Memory B cell (primary cell): ENCODE measurements around the gene HMG20A.

Source experiments
- ATAC-seq: fragments of 150-1000 bp; cut with Tn5 transposase; 2 replicates; pipeline ENCODE4 v1.10.0; 2021; ENCODE audit warnings: low read depth, mild to moderate bottlenecking, moderate library complexity
- DNase-seq, 2 donors: peaks; one replicate each; pipeline ENCODE4 v3.0.0; 2022; ENCODE audit warnings: low spot score in 2 of 2
- H3K27ac Mint-ChIP-seq: one replicate; pipeline ENCODE4 v1.8.0; 2022; ENCODE audit warnings: mild to moderate bottlenecking, moderate library complexity, mixed read lengths
- H3K27me3 Mint-ChIP-seq: one replicate; pipeline ENCODE4 v1.8.0; 2022; ENCODE audit warnings: mixed read lengths
- H3K36me3 Mint-ChIP-seq: one replicate; pipeline ENCODE4 v1.8.0; 2022; ENCODE audit warnings: mild to moderate bottlenecking, mixed read lengths
- H3K4me1 Mint-ChIP-seq: one replicate; pipeline ENCODE4 v1.8.0; 2022; ENCODE audit warnings: mixed read lengths
- H3K4me3 Mint-ChIP-seq: one replicate; pipeline ENCODE4 v1.8.0; 2022; ENCODE audit warnings: mild to moderate bottlenecking, moderate library complexity, mixed read lengths
- H3K9me3 Mint-ChIP-seq: one replicate; pipeline ENCODE4 v1.8.0; 2022; ENCODE audit warnings: mixed read lengths

The HMG20A gene

DNA sequence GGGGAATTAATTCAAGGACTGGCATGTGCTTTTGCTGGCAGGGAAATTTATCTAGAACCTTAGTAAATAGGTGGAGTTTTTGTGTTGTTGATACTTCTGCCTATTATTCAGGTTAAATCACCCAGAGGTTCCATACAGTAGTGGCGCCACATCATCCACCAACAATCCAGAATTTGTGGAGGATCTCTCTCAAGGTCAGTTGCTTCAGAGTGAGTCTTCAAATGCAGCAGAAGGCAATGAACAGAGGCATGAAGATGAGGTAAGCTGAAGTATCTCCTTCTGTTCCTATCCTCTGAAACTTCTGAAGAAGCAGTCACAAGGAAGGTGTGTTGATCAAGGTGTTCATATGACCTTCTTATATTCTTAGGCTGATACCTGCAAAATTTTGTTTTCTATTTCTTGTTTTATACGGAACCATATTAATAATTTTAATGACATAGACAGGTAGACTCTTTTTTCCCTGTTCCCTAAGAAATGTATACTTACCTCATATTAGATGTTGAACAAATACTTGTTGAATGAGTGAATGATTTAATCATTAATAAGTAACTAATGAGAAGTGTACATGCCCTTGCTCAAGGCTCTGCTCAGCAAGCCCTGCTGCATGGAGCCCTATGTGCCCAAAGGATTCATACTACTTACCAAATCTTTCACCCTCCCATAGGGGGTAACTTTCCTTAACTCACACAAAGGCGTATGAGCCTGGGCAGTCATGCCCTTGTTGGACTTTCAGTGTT lies 43.6 kb downstream of the HMG20A start:
- Mint-ChIP-seq H3K9me3 (no peaks in the 10 kb centered on the region), H3K4me1 (peaks cover 3% of the 10 kb centered on the region), H3K27ac (no peak overlapping the region), H3K27me3 (no peaks in the 10 kb centered on the region), H3K36me3 (peaks cover 35% of the 10 kb centered on the region), H3K4me3 (no peak overlapping the region)
- DNase-seq = no peak
- no peak for ATAC-seq

GRCh38 chr15:77466521-77466920 lies 45.8 kb downstream of the HMG20A start:
- peak overlapping the region; percentile 62 for H3K27ac Mint-ChIP-seq
- H3K9me3 Mint-ChIP-seq = no peaks in the 10 kb centered on the region

DNA sequence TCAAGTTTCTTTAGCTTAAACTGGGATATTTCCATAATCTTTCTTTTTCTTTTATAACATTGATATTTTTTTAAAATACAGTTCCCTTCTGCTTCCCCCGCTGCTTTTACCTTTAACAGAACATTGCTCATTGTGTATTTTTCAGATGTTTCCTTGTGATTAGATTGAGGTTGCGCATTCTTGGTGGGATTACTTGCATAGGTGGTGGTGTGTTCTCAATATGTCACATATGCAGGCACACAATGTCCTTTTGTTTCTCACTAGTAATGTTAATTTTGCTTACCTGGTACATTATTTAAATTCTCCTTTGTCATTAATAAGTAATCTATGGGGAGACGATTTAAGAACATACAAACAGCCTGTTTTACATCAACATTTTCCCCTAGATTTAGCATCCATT lies 48.2 kb downstream of the HMG20A start:
- Mint-ChIP-seq H3K4me3 (no peak overlapping the region), H3K27ac (no peak overlapping the region), H3K4me1 (peaks cover 3% of the 10 kb centered on the region), H3K9me3 (no peaks in the 10 kb centered on the region), H3K36me3 (peaks cover 37% of the 10 kb centered on the region), H3K27me3 (no peaks in the 10 kb centered on the region)
- DNase-seq (no peak), ATAC-seq (no peak)

More at GRCh38 chr15:77466521-77466920, 45.8 kb downstream of the HMG20A start:
- no peak for DNase-seq
- Mint-ChIP-seq H3K4me3 (no peak overlapping the region), H3K4me1 (peaks cover 3% of the 10 kb centered on the region), H3K36me3 (peaks cover 27% of the 10 kb centered on the region), H3K27me3 (no peaks in the 10 kb centered on the region)
- ATAC-seq = no peak

GRCh38 chr15:77470235-77470634 lies 49.5 kb downstream of the HMG20A start:
- H3K9me3 Mint-ChIP-seq = no peaks in the 10 kb centered on the region
- no peaks in the 10 kb centered on the region for H3K27me3 Mint-ChIP-seq
- H3K4me3 Mint-ChIP-seq = no peak overlapping the region
- peaks cover 3% of the 10 kb centered on the region for H3K4me1 Mint-ChIP-seq
- no peak for DNase-seq
- H3K36me3 Mint-ChIP-seq = peaks cover 40% of the 10 kb centered on the region
- H3K27ac Mint-ChIP-seq = no peak overlapping the region
- ATAC-seq = no peak

- no peak for DNase-seq
Measured at GRCh38 chr15:77473328-77473727, 52.6 kb downstream of the HMG20A start.

DNA sequence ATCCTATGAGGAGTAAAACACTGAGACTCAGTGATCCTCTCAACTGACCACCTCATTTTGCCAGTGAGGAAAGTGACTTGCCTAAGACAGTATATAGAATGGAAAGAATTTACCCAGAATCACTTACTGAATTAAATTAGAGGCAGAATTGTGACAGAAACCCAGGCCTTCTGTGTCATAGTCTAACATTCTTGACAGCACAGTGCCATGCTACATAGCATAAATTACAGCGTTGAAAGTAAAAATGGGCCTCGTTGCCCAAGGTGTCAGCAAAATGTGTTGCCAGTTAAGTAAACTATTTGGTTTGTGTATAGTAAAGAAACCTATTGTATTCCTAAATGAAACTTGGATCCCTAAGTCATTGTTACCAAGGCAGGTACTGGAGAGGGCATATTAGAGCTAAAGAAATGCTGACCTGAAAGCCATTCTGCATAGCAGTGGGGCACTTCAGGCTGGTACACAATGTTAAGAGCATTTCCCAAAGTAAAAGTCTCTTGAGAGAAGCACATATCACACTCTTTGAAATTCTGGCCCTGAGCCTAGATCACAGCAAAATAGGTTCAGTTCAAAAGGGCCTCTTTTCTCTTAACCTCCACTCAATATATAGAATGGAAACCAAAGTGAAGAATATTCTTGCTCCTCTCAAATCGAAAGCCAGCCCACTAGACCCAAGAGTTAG lies 53.8 kb downstream of the HMG20A start:
- no peaks in the 10 kb centered on the region for H3K4me1 Mint-ChIP-seq
- no peak overlapping the region for H3K27ac Mint-ChIP-seq
- no peak for ATAC-seq
- H3K9me3 Mint-ChIP-seq = no peaks in the 10 kb centered on the region
- peaks cover 31% of the 10 kb centered on the region for H3K36me3 Mint-ChIP-seq
- no peaks in the 10 kb centered on the region for H3K27me3 Mint-ChIP-seq
- no peak overlapping the region for H3K4me3 Mint-ChIP-seq
- DNase-seq = no peak

More at GRCh38 chr15:77473328-77473727, 52.6 kb downstream of the HMG20A start:
- ATAC-seq = no peak
- Mint-ChIP-seq H3K27me3 (no peaks in the 10 kb centered on the region), H3K4me3 (no peak overlapping the region), H3K9me3 (no peaks in the 10 kb centered on the region), H3K27ac (no peak overlapping the region), H3K36me3 (peaks cover 37% of the 10 kb centered on the region), H3K4me1 (no peaks in the 10 kb centered on the region)

DNA sequence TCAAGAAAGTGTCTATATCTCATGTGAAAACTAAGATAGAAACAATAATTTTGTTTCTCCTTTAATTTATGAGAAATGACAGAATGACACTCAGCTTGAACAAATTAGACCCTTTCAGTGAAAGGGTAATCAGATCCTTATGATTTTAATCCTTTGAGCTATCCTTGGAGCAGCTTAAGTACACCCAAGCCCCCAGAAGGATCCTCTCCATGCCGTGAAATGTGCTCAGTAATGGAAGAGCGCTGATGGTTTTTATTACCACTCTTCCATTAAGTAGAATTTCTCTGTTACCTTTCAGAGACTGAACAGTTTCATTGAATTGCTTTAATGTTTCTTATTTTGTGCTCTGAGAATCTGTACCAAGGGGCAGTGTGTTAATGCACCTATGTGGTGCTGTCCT lies 54.3 kb downstream of the HMG20A start:
- Mint-ChIP-seq H3K9me3 (no peaks in the 10 kb centered on the region), H3K27me3 (no peaks in the 10 kb centered on the region), H3K27ac (peak overlapping the region; percentile 49), H3K4me3 (no peak overlapping the region), H3K4me1 (no peaks in the 10 kb centered on the region), H3K36me3 (peaks cover 30% of the 10 kb centered on the region)
- ATAC-seq (no peak), DNase-seq (no peak)

GRCh38 chr15:77475898-77476297 lies 55.2 kb downstream of the HMG20A start:
- Mint-ChIP-seq H3K4me1 (no peaks in the 10 kb centered on the region), H3K9me3 (no peaks in the 10 kb centered on the region), H3K4me3 (no peak overlapping the region), H3K36me3 (peaks cover 30% of the 10 kb centered on the region), H3K27ac (no peak overlapping the region), H3K27me3 (no peaks in the 10 kb centered on the region)
- ATAC-seq = no peak
- DNase-seq = no peak

GRCh38 chr15:77476995-77477394 lies 56.3 kb downstream of the HMG20A start:
- DNase-seq (no peak), ATAC-seq (no peak)
- Mint-ChIP-seq H3K4me3 (no peak overlapping the region), H3K4me1 (no peaks in the 10 kb centered on the region), H3K9me3 (no peaks in the 10 kb centered on the region), H3K27ac (no peak overlapping the region), H3K27me3 (no peaks in the 10 kb centered on the region), H3K36me3 (peaks cover 33% of the 10 kb centered on the region)

- H3K36me3 Mint-ChIP-seq = peaks cover 32% of the 10 kb centered on the region
- ATAC-seq (no peak), DNase-seq (no peak)
- H3K4me3 Mint-ChIP-seq = no peak overlapping the region
- no peaks in the 10 kb centered on the region for H3K9me3 Mint-ChIP-seq
- H3K27ac Mint-ChIP-seq = no peak overlapping the region
- no peaks in the 10 kb centered on the region for H3K4me1 Mint-ChIP-seq
- H3K27me3 Mint-ChIP-seq = no peaks in the 10 kb centered on the region
Measured at GRCh38 chr15:77478051-77478450, 57.4 kb downstream of the HMG20A start.

DNA sequence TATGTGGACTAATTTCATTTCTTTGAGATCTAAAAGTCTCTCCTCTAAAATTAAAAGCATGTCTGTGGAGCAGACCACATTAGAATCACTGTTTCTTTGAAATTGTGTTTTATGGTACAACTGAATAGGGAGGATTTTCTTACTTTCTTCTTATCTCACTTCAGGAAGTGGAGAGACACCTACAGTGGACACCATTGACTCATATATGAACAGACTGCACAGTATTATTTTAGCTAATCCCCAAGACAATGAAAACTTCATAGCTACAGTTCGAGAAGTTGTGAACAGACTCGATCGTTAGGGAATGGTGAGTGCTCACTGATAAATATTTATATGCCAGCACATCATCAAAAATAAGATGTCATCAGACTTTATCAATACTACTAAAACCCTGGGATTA lies 58.3 kb downstream of the HMG20A start:
- Mint-ChIP-seq H3K27ac (no peak overlapping the region), H3K9me3 (no peaks in the 10 kb centered on the region)

GRCh38 chr15:77480859-77481633 lies 60.4 kb downstream of the HMG20A start:
- peaks cover 37% of the 10 kb centered on the region for H3K36me3 Mint-ChIP-seq
- no peak for ATAC-seq
- H3K4me1 Mint-ChIP-seq = peaks cover 3% of the 10 kb centered on the region
- H3K4me3 Mint-ChIP-seq = no peak overlapping the region
- peak overlapping the region; percentile 20 for H3K27ac Mint-ChIP-seq
- H3K9me3 Mint-ChIP-seq = no peaks in the 10 kb centered on the region
- no peaks in the 10 kb centered on the region for H3K27me3 Mint-ChIP-seq
- DNase-seq = no peak

More for the DNA sequence above, 58.3 kb downstream of the HMG20A start:
- Mint-ChIP-seq H3K4me3 (no peak overlapping the region), H3K27me3 (no peaks in the 10 kb centered on the region), H3K4me1 (no peaks in the 10 kb centered on the region), H3K36me3 (peaks cover 33% of the 10 kb centered on the region)
- DNase-seq = no peak
- ATAC-seq = no peak

GRCh38 chr15:77481670-77482069 lies 61.0 kb downstream of the HMG20A start:
- ATAC-seq = no peak
- Mint-ChIP-seq H3K27me3 (no peaks in the 10 kb centered on the region), H3K4me1 (peaks cover 3% of the 10 kb centered on the region), H3K27ac (peak overlapping the region; percentile 35), H3K36me3 (peaks cover 37% of the 10 kb centered on the region), H3K4me3 (no peak overlapping the region), H3K9me3 (no peaks in the 10 kb centered on the region)
- no peak for DNase-seq

- H3K27ac Mint-ChIP-seq = no peak overlapping the region
Measured at GRCh38 chr15:77482570-77482969, 61.9 kb downstream of the HMG20A start.

More at GRCh38 chr15:77482570-77482969, 61.9 kb downstream of the HMG20A start:
- no peak for ATAC-seq
- no peak for DNase-seq
- Mint-ChIP-seq H3K4me1 (peaks cover 9% of the 10 kb centered on the region), H3K9me3 (no peaks in the 10 kb centered on the region), H3K27me3 (no peaks in the 10 kb centered on the region), H3K4me3 (no peak overlapping the region), H3K36me3 (peaks cover 36% of the 10 kb centered on the region)
